Activated naive CD4-positive, alpha-beta T cell treated with anti-CD3 and anti-CD28 coated beads, Interleukin-2, amount 10 ng/mL, durations not matched to agents 7 days and 5 days (primary cell): Measurements from ENCODE around the gene NOL4L.
A peak's percentile ranks its signal among the peaks of the same experiment; 100 is the strongest.
"Not testable (repeated sequence)": the region's sequence is repeated elsewhere in the genome, so short reads cannot be mapped to it uniquely, and the experiment has no call there.

Source experiments
- CTCF ChIA-PET: fragments of 350-600 bp; sonication (Branson Sonifier 250); formaldehyde crosslinking; loops from one replicate; lab custom pipeline; 2021; ENCODE audit warnings: antibody characterized with exemption; lab: Charles Lee
- DNase-seq: peaks from one replicate; pipeline ENCODE4 v3.0.0-alpha.2; 2020
- H3K27ac Mint-ChIP-seq: one replicate; pipeline ENCODE4 v1.8.0; 2021; ENCODE audit warnings: mild to moderate bottlenecking, moderate library complexity, mixed read lengths
- H3K27me3 Mint-ChIP-seq: one replicate; pipeline ENCODE4 v1.8.0; 2021; ENCODE audit warnings: mild to moderate bottlenecking, mixed read lengths
- H3K36me3 Mint-ChIP-seq: one replicate; pipeline ENCODE4 v1.8.0; 2021; ENCODE audit warnings: mixed read lengths
- H3K4me1 Mint-ChIP-seq: one replicate; pipeline ENCODE4 v1.8.0; 2021; ENCODE audit warnings: mixed read lengths
- H3K4me3 Mint-ChIP-seq: one replicate; pipeline ENCODE4 v1.8.0; 2021; ENCODE audit warnings: mild to moderate bottlenecking, moderate library complexity, mixed read lengths
- H3K9me3 Mint-ChIP-seq: one replicate; pipeline ENCODE4 v1.8.0; 2021; ENCODE audit warnings: mixed read lengths

Gene NOL4L

GRCh38 chr20:32581839-32582658 lies 3.1 kb downstream of the NOL4L start:
- Mint-ChIP-seq H3K36me3 (peaks cover 3% of the 10 kb centered on the region), H3K27ac (peak overlapping the region; percentile 75), H3K4me1 (peaks cover 52% of the 10 kb centered on the region), H3K4me3 (peak overlapping the region; percentile 65), H3K27me3 (peaks cover 25% of the 10 kb centered on the region), H3K9me3 (no peaks in the 10 kb centered on the region)
- CTCF ChIA-PET, result no interaction called here
- DNase-seq, result no peak

GRCh38 chr20:32580970-32581838 lies 3.9 kb downstream of the NOL4L start:
- peak overlapping the region; percentile 77 for H3K27ac Mint-ChIP-seq
- peak overlapping the region; percentile 65 for H3K4me3 Mint-ChIP-seq
- peaks cover 3% of the 10 kb centered on the region for H3K36me3 Mint-ChIP-seq
- CTCF ChIA-PET, result interaction anchor here (1.1 kb wide), 1 partner anchor 57 kb away, joined by 4 read pairs; no protein-coding TSS in a partner anchor
- peaks cover 47% of the 10 kb centered on the region for H3K4me1 Mint-ChIP-seq
- peak; percentile 52 for DNase-seq
- H3K27me3 Mint-ChIP-seq, result peaks cover 16% of the 10 kb centered on the region
- no peaks in the 10 kb centered on the region for H3K9me3 Mint-ChIP-seq

- CTCF ChIA-PET, result interaction anchor here (1.0 to 1.1 kb wide), 2 partner anchors 57 to 58 kb away, joined by 3 to 4 read pairs; no protein-coding TSS in a partner anchor
- Mint-ChIP-seq H3K36me3 (no peaks in the 10 kb centered on the region), H3K27me3 (peaks cover 8% of the 10 kb centered on the region), H3K4me1 (peaks cover 39% of the 10 kb centered on the region), H3K27ac (no peak overlapping the region), H3K4me3 (no peak overlapping the region), H3K9me3 (no peaks in the 10 kb centered on the region)
- DNase-seq, result no peak
Observed at GRCh38 chr20:32580219-32580969, 4.7 kb downstream of the NOL4L start.

- Mint-ChIP-seq H3K4me1 (peaks cover 39% of the 10 kb centered on the region), H3K4me3 (no peak overlapping the region), H3K9me3 (no peaks in the 10 kb centered on the region), H3K27ac (no peak overlapping the region), H3K27me3 (peaks cover 4% of the 10 kb centered on the region), H3K36me3 (no peaks in the 10 kb centered on the region)
- DNase-seq, result no peak
- CTCF ChIA-PET, result no interaction called here
Observed at GRCh38 chr20:32578840-32579390, 6.2 kb downstream of the NOL4L start.

GRCh38 chr20:32578062-32578461 lies 7.1 kb downstream of the NOL4L start:
- H3K4me3 Mint-ChIP-seq, H3K9me3 Mint-ChIP-seq, CTCF ChIA-PET, DNase-seq, H3K27ac Mint-ChIP-seq, H3K27me3 Mint-ChIP-seq, H3K36me3 Mint-ChIP-seq: not testable (repeated sequence)
- H3K4me1 Mint-ChIP-seq, result peaks cover 39% of the 10 kb centered on the region

GRCh38 chr20:32577657-32578056 lies 7.5 kb downstream of the NOL4L start:
- CTCF ChIA-PET, result no interaction called here
- Mint-ChIP-seq H3K9me3 (no peaks in the 10 kb centered on the region), H3K27ac (no peak overlapping the region), H3K4me3 (no peak overlapping the region), H3K4me1 (peaks cover 39% of the 10 kb centered on the region), H3K27me3 (peaks cover 4% of the 10 kb centered on the region), H3K36me3 (no peaks in the 10 kb centered on the region)
- no peak for DNase-seq

- Mint-ChIP-seq H3K4me1 (peaks cover 35% of the 10 kb centered on the region), H3K4me3 (no peak overlapping the region)
- CTCF ChIA-PET, result no interaction called here
Observed at GRCh38 chr20:32577023-32577422, 8.1 kb downstream of the NOL4L start.

GRCh38 chr20:32576560-32576959 lies 8.6 kb downstream of the NOL4L start:
- peaks cover 31% of the 10 kb centered on the region for H3K4me1 Mint-ChIP-seq
- no peak overlapping the region for H3K27ac Mint-ChIP-seq
- H3K4me3 Mint-ChIP-seq, result no peak overlapping the region
- H3K27me3 Mint-ChIP-seq, result no peaks in the 10 kb centered on the region
- no peaks in the 10 kb centered on the region for H3K9me3 Mint-ChIP-seq
- CTCF ChIA-PET, result no interaction called here
- DNase-seq, result no peak
- H3K36me3 Mint-ChIP-seq, result no peaks in the 10 kb centered on the region

More at GRCh38 chr20:32577023-32577422, 8.1 kb downstream of the NOL4L start:
- no peak overlapping the region for H3K27ac Mint-ChIP-seq
- H3K9me3 Mint-ChIP-seq, result no peaks in the 10 kb centered on the region
- no peak for DNase-seq
- peaks cover 1% of the 10 kb centered on the region for H3K27me3 Mint-ChIP-seq
- H3K36me3 Mint-ChIP-seq, result no peaks in the 10 kb centered on the region

GRCh38 chr20:32575805-32576204 lies 9.3 kb downstream of the NOL4L start:
- Mint-ChIP-seq H3K4me1 (peaks cover 23% of the 10 kb centered on the region), H3K9me3 (no peaks in the 10 kb centered on the region), H3K27me3 (no peaks in the 10 kb centered on the region), H3K27ac (no peak overlapping the region), H3K4me3 (no peak overlapping the region), H3K36me3 (no peaks in the 10 kb centered on the region)
- DNase-seq, result no peak
- CTCF ChIA-PET, result no interaction called here

- DNase-seq, result no peak
Observed at GRCh38 chr20:32575227-32575581, 9.9 kb downstream of the NOL4L start.

GRCh38 chr20:32574296-32575226 lies 10.6 kb downstream of the NOL4L start:
- CTCF ChIA-PET, result interaction anchor here (0.7 to 1.0 kb wide), 2 partner anchors 52 to 204 kb away, joined by 3 read pairs; no protein-coding TSS in a partner anchor
- H3K27ac Mint-ChIP-seq, result no peak overlapping the region
- no peak for DNase-seq

More at GRCh38 chr20:32575227-32575581, 9.9 kb downstream of the NOL4L start:
- Mint-ChIP-seq H3K27me3 (no peaks in the 10 kb centered on the region), H3K27ac (no peak overlapping the region), H3K36me3 (no peaks in the 10 kb centered on the region), H3K4me3 (no peak overlapping the region), H3K4me1 (peaks cover 18% of the 10 kb centered on the region), H3K9me3 (no peaks in the 10 kb centered on the region)
- CTCF ChIA-PET, result no interaction called here

GRCh38 chr20:32573167-32573851 lies 11.8 kb downstream of the NOL4L start:
- H3K27me3 Mint-ChIP-seq, result no peaks in the 10 kb centered on the region
- DNase-seq, result no peak
- peaks cover 4% of the 10 kb centered on the region for H3K4me1 Mint-ChIP-seq
- CTCF ChIA-PET, result interaction anchor here (1.0 kb wide), 1 partner anchor 205 kb away, joined by 3 read pairs; no protein-coding TSS in a partner anchor
- no peak overlapping the region for H3K4me3 Mint-ChIP-seq
- H3K36me3 Mint-ChIP-seq, result no peaks in the 10 kb centered on the region
- H3K9me3 Mint-ChIP-seq, result no peaks in the 10 kb centered on the region
- no peak overlapping the region for H3K27ac Mint-ChIP-seq

More at GRCh38 chr20:32574296-32575226, 10.6 kb downstream of the NOL4L start:
- Mint-ChIP-seq H3K27me3 (no peaks in the 10 kb centered on the region), H3K4me3 (no peak overlapping the region), H3K9me3 (no peaks in the 10 kb centered on the region), H3K4me1 (peaks cover 11% of the 10 kb centered on the region), H3K36me3 (no peaks in the 10 kb centered on the region)
